SK-N-SH treated with all-trans-retinoic acid at 6 μM for 48 hours (cell line): ENCODE data around the gene CTNNBL1.

Experiments
- BACH2 ChIP-seq: fragments of 250-450 bp; sonication (Bioruptor Pico); IDR thresholded peaks from 2 replicates; pipeline ENCODE4 v1.9.0; 2021; ENCODE audit warnings: mild to moderate bottlenecking, borderline replicate concordance
- CSDC2 ChIP-seq: fragments of 250-450 bp; sonication (Bioruptor Pico); IDR thresholded peaks from 2 replicates; pipeline ENCODE4 v1.5.0; 2020; ENCODE audit warnings: mild to moderate bottlenecking, moderate library complexity
- ESRRG ChIP-seq: fragments of 250-450 bp; sonication (Bioruptor Pico); IDR thresholded peaks from 2 replicates; pipeline ENCODE4 v1.6.1; 2021; ENCODE audit warnings: mild to moderate bottlenecking
- GLIS3 ChIP-seq: fragments of 250-450 bp; sonication (Bioruptor Pico); IDR thresholded peaks from 2 replicates; pipeline ENCODE4 v1.5.0; 2020; ENCODE audit warnings: mild to moderate bottlenecking, moderate library complexity
- PPARA ChIP-seq: fragments of 250-450 bp; sonication (Bioruptor Pico); IDR thresholded peaks from 2 replicates; pipeline ENCODE4 v1.5.0; 2020; ENCODE audit warnings: mild to moderate bottlenecking, borderline replicate concordance
- RARB ChIP-seq: fragments of 250-450 bp; sonication (Bioruptor Pico); IDR thresholded peaks from 2 replicates; pipeline ENCODE4 v1.8.0; 2021; ENCODE audit warnings: mild to moderate bottlenecking, moderate library complexity
- SNAI2 ChIP-seq: fragments of 250-450 bp; sonication (Bioruptor Pico); IDR thresholded peaks from 2 replicates; pipeline ENCODE4 v1.5.0; 2020; ENCODE audit warnings: mild to moderate bottlenecking, moderate library complexity
- TCF4 ChIP-seq: fragments of 250-450 bp; sonication (Bioruptor Pico); IDR thresholded peaks from 2 replicates; pipeline ENCODE4 v1.8.0; 2021; ENCODE audit warnings: mild to moderate bottlenecking, moderate library complexity, borderline replicate concordance
- ZFP30 ChIP-seq: fragments of 450-650 bp; formaldehyde crosslinking; IDR thresholded peaks from 2 replicates; pipeline ENCODE4 v1.5.0; 2022; ENCODE audit warnings: mild to moderate bottlenecking, moderate library complexity
- ZNF70 ChIP-seq: fragments of 450-650 bp; formaldehyde crosslinking; IDR thresholded peaks from 2 replicates; pipeline ENCODE4 v1.5.0; 2020; ENCODE audit warnings: mild to moderate bottlenecking, moderate library complexity
- TF ChIP-seq, protein P1 (sequence below): fragments of 250-450 bp; sonication (Bioruptor Pico); IDR thresholded peaks from 2 replicates; pipeline ENCODE4 v1.5.1; 2020; ENCODE audit warnings: low read depth, mild to moderate bottlenecking, moderate library complexity
- TF ChIP-seq, protein P2 (sequence below): fragments of 250-450 bp; sonication (Bioruptor Pico); IDR thresholded peaks from 2 replicates; pipeline ENCODE4 v1.8.0; 2020; ENCODE audit warnings: mild to moderate bottlenecking, moderate library complexity, borderline replicate concordance
- TF ChIP-seq, protein P3 (sequence below): fragments of 250-450 bp; sonication (Bioruptor Pico); IDR thresholded peaks from 2 replicates; pipeline ENCODE4 v1.5.1; 2021; ENCODE audit warnings: mild to moderate bottlenecking, moderate library complexity
- TF ChIP-seq, protein P4 (sequence below): fragments of 250-450 bp; sonication (Bioruptor Pico); IDR thresholded peaks from 2 replicates; pipeline ENCODE4 v1.8.0; 2021; ENCODE audit warnings: low read depth, mild to moderate bottlenecking, moderate library complexity, borderline replicate concordance

DNA sequence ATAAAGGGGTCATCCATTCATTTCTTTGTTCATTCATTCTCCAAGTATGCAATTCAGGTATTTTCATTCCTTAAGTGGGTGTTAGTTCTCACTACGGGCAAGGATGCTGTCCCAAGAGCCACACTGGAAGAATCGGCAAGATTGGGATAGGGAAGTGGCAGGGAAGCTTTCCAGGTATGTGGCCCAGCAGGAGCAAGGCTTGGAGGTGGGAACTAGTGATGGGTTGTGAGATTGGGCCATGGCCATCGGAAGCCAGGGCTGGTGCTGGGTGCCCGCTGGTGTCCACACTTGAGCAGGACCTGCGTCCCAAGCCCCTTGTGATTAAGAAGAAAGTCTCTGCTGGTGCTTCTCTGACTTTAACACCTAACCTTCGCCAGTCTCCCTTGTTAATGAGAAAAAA lies 224.2 kb downstream of the CTNNBL1 start:
- no peak for TF ChIP-seq RARB (CRISPR knock-in tag)
- TF ChIP-seq ZFP30 (CRISPR knock-in tag) = no peak
- no peak for TF ChIP-seq PPARA (CRISPR knock-in tag)
- TF ChIP-seq, protein P1, sequence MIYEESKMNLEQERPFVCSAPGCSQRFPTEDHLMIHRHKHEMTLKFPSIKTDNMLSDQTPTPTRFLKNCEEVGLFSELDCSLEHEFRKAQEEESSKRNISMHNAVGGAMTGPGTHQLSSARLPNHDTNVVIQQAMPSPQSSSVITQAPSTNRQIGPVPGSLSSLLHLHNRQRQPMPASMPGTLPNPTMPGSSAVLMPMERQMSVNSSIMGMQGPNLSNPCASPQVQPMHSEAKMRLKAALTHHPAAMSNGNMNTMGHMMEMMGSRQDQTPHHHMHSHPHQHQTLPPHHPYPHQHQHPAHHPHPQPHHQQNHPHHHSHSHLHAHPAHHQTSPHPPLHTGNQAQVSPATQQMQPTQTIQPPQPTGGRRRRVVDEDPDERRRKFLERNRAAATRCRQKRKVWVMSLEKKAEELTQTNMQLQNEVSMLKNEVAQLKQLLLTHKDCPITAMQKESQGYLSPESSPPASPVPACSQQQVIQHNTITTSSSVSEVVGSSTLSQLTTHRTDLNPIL (CRISPR knock-in tag) = no peak
- TF ChIP-seq, protein P2, sequence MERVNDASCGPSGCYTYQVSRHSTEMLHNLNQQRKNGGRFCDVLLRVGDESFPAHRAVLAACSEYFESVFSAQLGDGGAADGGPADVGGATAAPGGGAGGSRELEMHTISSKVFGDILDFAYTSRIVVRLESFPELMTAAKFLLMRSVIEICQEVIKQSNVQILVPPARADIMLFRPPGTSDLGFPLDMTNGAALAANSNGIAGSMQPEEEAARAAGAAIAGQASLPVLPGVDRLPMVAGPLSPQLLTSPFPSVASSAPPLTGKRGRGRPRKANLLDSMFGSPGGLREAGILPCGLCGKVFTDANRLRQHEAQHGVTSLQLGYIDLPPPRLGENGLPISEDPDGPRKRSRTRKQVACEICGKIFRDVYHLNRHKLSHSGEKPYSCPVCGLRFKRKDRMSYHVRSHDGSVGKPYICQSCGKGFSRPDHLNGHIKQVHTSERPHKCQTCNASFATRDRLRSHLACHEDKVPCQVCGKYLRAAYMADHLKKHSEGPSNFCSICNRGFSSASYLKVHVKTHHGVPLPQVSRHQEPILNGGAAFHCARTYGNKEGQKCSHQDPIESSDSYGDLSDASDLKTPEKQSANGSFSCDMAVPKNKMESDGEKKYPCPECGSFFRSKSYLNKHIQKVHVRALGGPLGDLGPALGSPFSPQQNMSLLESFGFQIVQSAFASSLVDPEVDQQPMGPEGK (CRISPR knock-in tag) = no peak
- no peak for TF ChIP-seq ZNF70
- TF ChIP-seq, protein P3, sequence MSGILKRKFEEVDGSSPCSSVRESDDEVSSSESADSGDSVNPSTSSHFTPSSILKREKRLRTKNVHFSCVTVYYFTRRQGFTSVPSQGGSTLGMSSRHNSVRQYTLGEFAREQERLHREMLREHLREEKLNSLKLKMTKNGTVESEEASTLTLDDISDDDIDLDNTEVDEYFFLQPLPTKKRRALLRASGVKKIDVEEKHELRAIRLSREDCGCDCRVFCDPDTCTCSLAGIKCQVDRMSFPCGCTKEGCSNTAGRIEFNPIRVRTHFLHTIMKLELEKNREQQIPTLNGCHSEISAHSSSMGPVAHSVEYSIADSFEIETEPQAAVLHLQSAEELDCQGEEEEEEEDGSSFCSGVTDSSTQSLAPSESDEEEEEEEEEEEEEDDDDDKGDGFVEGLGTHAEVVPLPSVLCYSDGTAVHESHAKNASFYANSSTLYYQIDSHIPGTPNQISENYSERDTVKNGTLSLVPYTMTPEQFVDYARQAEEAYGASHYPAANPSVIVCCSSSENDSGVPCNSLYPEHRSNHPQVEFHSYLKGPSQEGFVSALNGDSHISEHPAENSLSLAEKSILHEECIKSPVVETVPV (CRISPR knock-in tag) = no peak
- TF ChIP-seq ESRRG (CRISPR knock-in tag) = no peak
- no peak for TF ChIP-seq GLIS3 (CRISPR knock-in tag)
- no peak for TF ChIP-seq TCF4 (CRISPR knock-in tag)
- no peak for TF ChIP-seq BACH2
- TF ChIP-seq SNAI2 (CRISPR knock-in tag) = no peak
- TF ChIP-seq CSDC2 (CRISPR knock-in tag) = no peak
- TF ChIP-seq, protein P4, sequence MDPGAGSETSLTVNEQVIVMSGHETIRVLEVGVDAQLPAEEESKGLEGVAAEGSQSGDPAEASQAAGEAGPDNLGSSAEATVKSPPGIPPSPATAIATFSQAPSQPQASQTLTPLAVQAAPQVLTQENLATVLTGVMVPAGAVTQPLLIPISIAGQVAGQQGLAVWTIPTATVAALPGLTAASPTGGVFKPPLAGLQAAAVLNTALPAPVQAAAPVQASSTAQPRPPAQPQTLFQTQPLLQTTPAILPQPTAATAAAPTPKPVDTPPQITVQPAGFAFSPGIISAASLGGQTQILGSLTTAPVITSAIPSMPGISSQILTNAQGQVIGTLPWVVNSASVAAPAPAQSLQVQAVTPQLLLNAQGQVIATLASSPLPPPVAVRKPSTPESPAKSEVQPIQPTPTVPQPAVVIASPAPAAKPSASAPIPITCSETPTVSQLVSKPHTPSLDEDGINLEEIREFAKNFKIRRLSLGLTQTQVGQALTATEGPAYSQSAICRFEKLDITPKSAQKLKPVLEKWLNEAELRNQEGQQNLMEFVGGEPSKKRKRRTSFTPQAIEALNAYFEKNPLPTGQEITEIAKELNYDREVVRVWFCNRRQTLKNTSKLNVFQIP = no peak
